A673 (cell line): ENCODE data around the gene MAP3K9.

Source experiments
- EZH2 ChIP-seq: fragments of 200-600 bp; sonication (generic); IDR thresholded peaks from 2 replicates; pipeline ENCODE4 v1.6.1; 2017; ENCODE audit warnings: borderline replicate concordance, low read depth, mild to moderate bottlenecking, mixed read lengths, antibody characterized with exemption, low read length; ENCODE audit not compliant: poor library complexity, severe bottlenecking
- TF ChIP-seq, protein P1 (sequence below): fragments of 300-800, 200-600 bp; sonication (generic); conservative IDR thresholded peaks from 2 replicates; pipeline ENCODE4 v1.5.1; 2017; ENCODE audit warnings: low read depth, mild to moderate bottlenecking, antibody characterized with exemption, low read length, moderate library complexity, mixed read lengths

DNA sequence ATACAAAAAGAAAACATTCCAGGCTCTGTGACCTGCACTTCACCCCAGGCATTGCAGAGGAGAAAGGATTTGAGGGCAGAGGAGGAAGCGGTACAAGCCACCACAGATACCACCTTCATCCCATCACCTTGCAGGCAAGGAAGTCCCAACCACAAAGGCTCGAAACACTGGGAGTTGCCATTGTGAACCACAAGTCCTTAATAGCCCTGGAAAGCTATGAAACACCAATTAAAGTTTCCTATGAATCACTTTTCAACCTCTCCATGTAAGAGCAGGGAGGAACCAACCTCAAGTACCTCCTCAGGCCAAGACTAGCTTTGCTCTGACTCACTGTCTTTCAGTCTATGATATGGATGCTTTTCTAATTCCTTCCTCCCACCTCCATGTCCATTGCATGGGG lies 27.0 kb downstream of the MAP3K9 start:
- TF ChIP-seq, protein P1, sequence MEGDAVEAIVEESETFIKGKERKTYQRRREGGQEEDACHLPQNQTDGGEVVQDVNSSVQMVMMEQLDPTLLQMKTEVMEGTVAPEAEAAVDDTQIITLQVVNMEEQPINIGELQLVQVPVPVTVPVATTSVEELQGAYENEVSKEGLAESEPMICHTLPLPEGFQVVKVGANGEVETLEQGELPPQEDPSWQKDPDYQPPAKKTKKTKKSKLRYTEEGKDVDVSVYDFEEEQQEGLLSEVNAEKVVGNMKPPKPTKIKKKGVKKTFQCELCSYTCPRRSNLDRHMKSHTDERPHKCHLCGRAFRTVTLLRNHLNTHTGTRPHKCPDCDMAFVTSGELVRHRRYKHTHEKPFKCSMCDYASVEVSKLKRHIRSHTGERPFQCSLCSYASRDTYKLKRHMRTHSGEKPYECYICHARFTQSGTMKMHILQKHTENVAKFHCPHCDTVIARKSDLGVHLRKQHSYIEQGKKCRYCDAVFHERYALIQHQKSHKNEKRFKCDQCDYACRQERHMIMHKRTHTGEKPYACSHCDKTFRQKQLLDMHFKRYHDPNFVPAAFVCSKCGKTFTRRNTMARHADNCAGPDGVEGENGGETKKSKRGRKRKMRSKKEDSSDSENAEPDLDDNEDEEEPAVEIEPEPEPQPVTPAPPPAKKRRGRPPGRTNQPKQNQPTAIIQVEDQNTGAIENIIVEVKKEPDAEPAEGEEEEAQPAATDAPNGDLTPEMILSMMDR: no peak
- no peak for TF ChIP-seq EZH2
